Upper lobe of left lung (tissue), 4 donors: ENCODE measurements around the gene MCTP1.

Source experiments
- EP300 ChIP-seq, 4 donors: sonication (generic); formaldehyde crosslinking; IDR thresholded peaks; one replicate each; pipeline ENCODE4 v1.5.1; 2017; ENCODE audit warnings: antibody characterized with exemption in 4 of 4, control low read depth in 2 of 4
- POLR2A ChIP-seq, 4 donors: fragments of 450-650 bp; IDR thresholded peaks; one replicate each; pipeline ENCODE4 v1.5.1; 2016 to 2017; ENCODE audit warnings: antibody characterized with exemption in 4 of 4, mild to moderate bottlenecking in 2 of 4
- POLR2AphosphoS5 ChIP-seq, 2 donors: sonication (generic); formaldehyde crosslinking; IDR thresholded peaks; one replicate each; pipeline ENCODE4 v1.5.1; 2017; ENCODE audit warnings: antibody characterized with exemption in 2 of 2
- TF ChIP-seq, protein P1 (sequence below), 6 experiments: fragments of 450-650 bp in 4 of 6; fragments of 200-600 bp in 2 of 6; sonication (generic) in 2 of 6; IDR thresholded peaks; one replicate each; pipeline ENCODE4 v1.5.1; 2016 to 2019; ENCODE audit warnings: antibody characterized with exemption in 6 of 6

DNA sequence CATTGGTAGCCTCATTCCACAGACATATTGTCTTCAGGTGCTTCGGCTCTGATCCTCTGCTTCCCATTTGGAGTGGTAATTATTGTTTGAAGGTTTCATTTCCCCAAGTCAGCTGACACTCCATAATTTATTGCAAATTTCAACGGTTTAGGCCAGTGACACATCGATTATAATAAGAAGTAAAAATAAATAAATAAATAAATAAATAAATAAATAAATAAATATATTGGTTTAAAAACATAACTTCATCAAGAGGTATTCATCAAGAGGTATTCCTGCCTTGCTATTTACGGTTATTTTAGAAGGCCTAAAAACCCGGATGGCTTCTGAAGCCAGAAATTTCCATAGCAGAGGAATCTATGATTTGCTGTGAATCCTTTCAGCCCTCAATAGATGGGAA is 393.3 kb downstream of the MCTP1 start:
- no peak for TF ChIP-seq POLR2AphosphoS5 (IDR thresholded peaks at IDR 0.05)
- TF ChIP-seq, protein P1, sequence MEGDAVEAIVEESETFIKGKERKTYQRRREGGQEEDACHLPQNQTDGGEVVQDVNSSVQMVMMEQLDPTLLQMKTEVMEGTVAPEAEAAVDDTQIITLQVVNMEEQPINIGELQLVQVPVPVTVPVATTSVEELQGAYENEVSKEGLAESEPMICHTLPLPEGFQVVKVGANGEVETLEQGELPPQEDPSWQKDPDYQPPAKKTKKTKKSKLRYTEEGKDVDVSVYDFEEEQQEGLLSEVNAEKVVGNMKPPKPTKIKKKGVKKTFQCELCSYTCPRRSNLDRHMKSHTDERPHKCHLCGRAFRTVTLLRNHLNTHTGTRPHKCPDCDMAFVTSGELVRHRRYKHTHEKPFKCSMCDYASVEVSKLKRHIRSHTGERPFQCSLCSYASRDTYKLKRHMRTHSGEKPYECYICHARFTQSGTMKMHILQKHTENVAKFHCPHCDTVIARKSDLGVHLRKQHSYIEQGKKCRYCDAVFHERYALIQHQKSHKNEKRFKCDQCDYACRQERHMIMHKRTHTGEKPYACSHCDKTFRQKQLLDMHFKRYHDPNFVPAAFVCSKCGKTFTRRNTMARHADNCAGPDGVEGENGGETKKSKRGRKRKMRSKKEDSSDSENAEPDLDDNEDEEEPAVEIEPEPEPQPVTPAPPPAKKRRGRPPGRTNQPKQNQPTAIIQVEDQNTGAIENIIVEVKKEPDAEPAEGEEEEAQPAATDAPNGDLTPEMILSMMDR (IDR thresholded peaks at IDR 0.05), result no peak
- no peak for TF ChIP-seq POLR2A (IDR thresholded peaks at IDR 0.05)
- TF ChIP-seq EP300 (IDR thresholded peaks at IDR 0.05), result no peak
